ENCODE data around the gene PLEKHJ1.

The PLEKHJ1 gene

GRCh38 chr19:2195914-2196313, 40.2 kb downstream of the PLEKHJ1 start:
- peaks cover 49% of the 10 kb centered on the region for H4K20me1 ChIP-seq (ENCODE audit: insufficient read depth, low read length)
- peaks cover 33% of the 10 kb centered on the region for H3K36me3 ChIP-seq (replicated peaks; ENCODE audit: low read depth, low read length)
- H2AFZ ChIP-seq (ENCODE audit: low read depth, low read length), result no peak overlapping the region
- peaks cover 33% of the 10 kb centered on the region for H3K79me2 ChIP-seq (ENCODE audit: low read length)
- TF ChIP-seq, protein P1, sequence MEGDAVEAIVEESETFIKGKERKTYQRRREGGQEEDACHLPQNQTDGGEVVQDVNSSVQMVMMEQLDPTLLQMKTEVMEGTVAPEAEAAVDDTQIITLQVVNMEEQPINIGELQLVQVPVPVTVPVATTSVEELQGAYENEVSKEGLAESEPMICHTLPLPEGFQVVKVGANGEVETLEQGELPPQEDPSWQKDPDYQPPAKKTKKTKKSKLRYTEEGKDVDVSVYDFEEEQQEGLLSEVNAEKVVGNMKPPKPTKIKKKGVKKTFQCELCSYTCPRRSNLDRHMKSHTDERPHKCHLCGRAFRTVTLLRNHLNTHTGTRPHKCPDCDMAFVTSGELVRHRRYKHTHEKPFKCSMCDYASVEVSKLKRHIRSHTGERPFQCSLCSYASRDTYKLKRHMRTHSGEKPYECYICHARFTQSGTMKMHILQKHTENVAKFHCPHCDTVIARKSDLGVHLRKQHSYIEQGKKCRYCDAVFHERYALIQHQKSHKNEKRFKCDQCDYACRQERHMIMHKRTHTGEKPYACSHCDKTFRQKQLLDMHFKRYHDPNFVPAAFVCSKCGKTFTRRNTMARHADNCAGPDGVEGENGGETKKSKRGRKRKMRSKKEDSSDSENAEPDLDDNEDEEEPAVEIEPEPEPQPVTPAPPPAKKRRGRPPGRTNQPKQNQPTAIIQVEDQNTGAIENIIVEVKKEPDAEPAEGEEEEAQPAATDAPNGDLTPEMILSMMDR (IDR thresholded peaks at IDR 0.05; ENCODE audit: low read depth, low read length), result no peak
- no peak for TF ChIP-seq EZH2phosphoT487 (IDR thresholded peaks at IDR 0.05; ENCODE audit: low read depth)
- H3K27me3 ChIP-seq (ENCODE audit: low read depth, low read length), result no peaks in the 10 kb centered on the region
- no peaks in the 10 kb centered on the region for H3K9me3 ChIP-seq (ENCODE audit: insufficient read depth, low read length)
- H3K9ac ChIP-seq (ENCODE audit: low read length), result no peak overlapping the region
- no peaks in the 10 kb centered on the region for H3K4me1 ChIP-seq (ENCODE audit: low read length)
- no peak overlapping the region for H3K4me2 ChIP-seq (ENCODE audit: low read length)
- H3K4me3 ChIP-seq (ENCODE audit: low read length), result no peak overlapping the region
- H3K27ac ChIP-seq (ENCODE audit: low read length), result no peak overlapping the region

DNA sequence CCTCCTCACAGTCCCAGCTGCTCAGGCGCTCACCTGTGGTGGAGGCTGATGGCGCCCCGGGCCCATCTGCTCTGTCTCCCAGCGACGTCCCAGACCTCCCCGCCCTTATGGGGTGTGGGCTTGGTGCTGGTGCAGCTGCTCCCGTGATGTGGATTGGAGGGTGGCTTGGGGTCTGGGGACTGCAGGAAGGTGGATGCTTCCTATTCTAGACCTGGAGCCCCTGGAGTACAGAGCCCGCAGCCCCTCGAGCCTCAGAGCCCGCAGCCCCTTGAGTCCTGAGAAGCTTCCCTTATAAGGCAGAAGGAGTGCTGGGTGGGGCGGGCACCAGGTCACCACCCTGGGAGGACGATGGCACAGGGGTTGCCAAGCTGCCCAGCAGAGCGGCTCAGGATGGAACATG, 40.8 kb downstream of the PLEKHJ1 start:
- Histone ChIP-seq H3K79me2 (ENCODE audit: low read length) (peaks cover 33% of the 10 kb centered on the region), H3K4me1 (ENCODE audit: low read length) (no peaks in the 10 kb centered on the region), H3K27me3 (ENCODE audit: low read depth, low read length) (no peaks in the 10 kb centered on the region), H3K27ac (ENCODE audit: low read length) (no peak overlapping the region), H3K4me2 (ENCODE audit: low read length) (no peak overlapping the region), H3K9me3 (ENCODE audit: insufficient read depth, low read length) (no peaks in the 10 kb centered on the region), H3K4me3 (ENCODE audit: low read length) (no peak overlapping the region), H2AFZ (ENCODE audit: low read depth, low read length) (no peak overlapping the region), H3K9ac (ENCODE audit: low read length) (no peak overlapping the region), H3K36me3 (replicated peaks; ENCODE audit: low read depth, low read length) (peaks cover 39% of the 10 kb centered on the region), H4K20me1 (ENCODE audit: insufficient read depth, low read length) (peaks cover 49% of the 10 kb centered on the region)
- TF ChIP-seq EZH2phosphoT487 (IDR thresholded peaks at IDR 0.05; ENCODE audit: low read depth), result no peak
- TF ChIP-seq, protein P1 (IDR thresholded peaks at IDR 0.05; ENCODE audit: low read depth, low read length), result no peak

GRCh38 chr19:2194513-2195078, 41.5 kb downstream of the PLEKHJ1 start:
- Histone ChIP-seq H3K79me2 (ENCODE audit: low read length) (peaks cover 32% of the 10 kb centered on the region), H3K36me3 (replicated peaks; ENCODE audit: low read depth, low read length) (peaks cover 44% of the 10 kb centered on the region)
- TF ChIP-seq, protein P1 (IDR thresholded peaks at IDR 0.05; ENCODE audit: low read depth, low read length), result no peak
- no peak for TF ChIP-seq EZH2phosphoT487 (IDR thresholded peaks at IDR 0.05; ENCODE audit: low read depth)

DNA sequence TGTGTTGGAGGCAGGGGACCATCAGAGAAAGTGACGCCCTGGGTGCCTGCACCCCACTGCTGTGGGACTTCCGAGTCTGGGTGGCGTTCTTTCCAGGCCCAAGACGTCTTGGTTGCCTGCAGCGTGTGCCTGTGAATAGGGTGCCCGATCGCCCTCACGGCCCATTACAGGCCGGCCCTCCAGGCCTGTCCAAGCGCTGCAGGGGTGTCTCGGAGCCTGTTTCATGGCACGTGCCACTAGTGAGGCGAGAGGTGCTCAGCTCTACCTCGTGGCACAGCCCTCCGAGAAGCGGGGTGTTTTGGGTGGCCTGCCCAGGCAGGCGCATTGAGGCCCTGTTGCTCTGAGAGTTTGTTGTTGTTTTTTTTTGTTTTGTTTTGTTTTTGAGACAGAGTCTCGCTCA, 42.3 kb downstream of the PLEKHJ1 start:
- Histone ChIP-seq H3K9ac (ENCODE audit: low read length) (no peak overlapping the region), H3K79me2 (ENCODE audit: low read length) (peaks cover 31% of the 10 kb centered on the region), H3K4me3 (ENCODE audit: low read length) (no peak overlapping the region), H3K4me1 (ENCODE audit: low read length) (no peaks in the 10 kb centered on the region), H4K20me1 (ENCODE audit: insufficient read depth, low read length) (peaks cover 56% of the 10 kb centered on the region), H2AFZ (ENCODE audit: low read depth, low read length) (no peak overlapping the region), H3K4me2 (ENCODE audit: low read length) (no peak overlapping the region), H3K27me3 (ENCODE audit: low read depth, low read length) (no peaks in the 10 kb centered on the region), H3K27ac (ENCODE audit: low read length) (no peak overlapping the region), H3K9me3 (ENCODE audit: insufficient read depth, low read length) (no peaks in the 10 kb centered on the region), H3K36me3 (replicated peaks; ENCODE audit: low read depth, low read length) (peaks cover 51% of the 10 kb centered on the region)
- no peak for TF ChIP-seq EZH2phosphoT487 (IDR thresholded peaks at IDR 0.05; ENCODE audit: low read depth)
- TF ChIP-seq, protein P1 (IDR thresholded peaks at IDR 0.05; ENCODE audit: low read depth, low read length), result no peak

More at GRCh38 chr19:2194513-2195078, 41.5 kb downstream of the PLEKHJ1 start:
- no peak overlapping the region for H2AFZ ChIP-seq (ENCODE audit: low read depth, low read length)
- no peak overlapping the region for H3K4me2 ChIP-seq (ENCODE audit: low read length)
- H3K9me3 ChIP-seq (ENCODE audit: insufficient read depth, low read length), result no peaks in the 10 kb centered on the region
- H3K4me3 ChIP-seq (ENCODE audit: low read length), result no peak overlapping the region
- H3K27ac ChIP-seq (ENCODE audit: low read length), result no peak overlapping the region
- no peaks in the 10 kb centered on the region for H3K4me1 ChIP-seq (ENCODE audit: low read length)
- H3K9ac ChIP-seq (ENCODE audit: low read length), result no peak overlapping the region
- H3K27me3 ChIP-seq (ENCODE audit: low read depth, low read length), result no peaks in the 10 kb centered on the region
- H4K20me1 ChIP-seq (ENCODE audit: insufficient read depth, low read length), result peaks cover 55% of the 10 kb centered on the region
